Naive thymus-derived CD4-positive, alpha-beta T cell (primary cell): ENCODE measurements around the gene RSRC1. TPM values are rescaled to one million over a fixed set of nuclear protein-coding genes. Genes with fewer than 3 reads are reported as not detected.
"Not testable (repeated sequence)": the region's sequence is repeated elsewhere in the genome, so short reads cannot be mapped to it uniquely, and the experiment has no call there.

Experiments used
- ATAC-seq: fragments of 150-1000 bp; cut with Tn5 transposase; 2 replicates; pipeline ENCODE4 v1.10.0; 2021; ENCODE audit warnings: mild to moderate bottlenecking, moderate library complexity
- CTCF ChIA-PET: fragments of 350-600 bp; sonication (Branson Sonifier 250); formaldehyde crosslinking; loops from one replicate; lab custom pipeline; 2021; ENCODE audit warnings: antibody characterized with exemption; lab: Charles Lee
- POLR2A ChIA-PET: fragments of 350-600 bp; sonication (Branson Sonifier 250); formaldehyde crosslinking; loops from one replicate; lab custom pipeline; 2021; ENCODE audit warnings: antibody characterized with exemption, inconsistent platforms; lab: Charles Lee
- DNase-seq, 9 donors: peaks; one replicate each; pipeline versions ENCODE4 v3.0.0 to v3.0.0-alpha.2; 2020 to 2022; ENCODE audit warnings: mixed read lengths in 1 of 9
- H3K27ac ChIP-seq: one replicate; pipeline ENCODE4 v1.7.0; 2013; ENCODE audit warnings: mild to moderate bottlenecking, low read depth, low read length, moderate library complexity
- H3K27me3 ChIP-seq, 2 donors: one replicate each; pipeline ENCODE4 v1.7.0; 2013; ENCODE audit warnings: low read length in 2 of 2, mild to moderate bottlenecking in 2 of 2, moderate library complexity in 2 of 2; ENCODE audit not compliant: control insufficient read depth in 2 of 2, insufficient read depth in 2 of 2
- H3K36me3 ChIP-seq, 3 experiments: 1 replicate in 2 of 3; 2 replicates in 1 of 3; pipeline ENCODE4 v1.7.0; 2013; ENCODE audit warnings: low read length in 3 of 3, mild to moderate bottlenecking in 3 of 3, moderate library complexity in 1 of 3; ENCODE audit not compliant: insufficient read depth in 3 of 3, control insufficient read depth in 2 of 3
- H3K4me1 ChIP-seq, 2 donors: one replicate each; pipeline ENCODE4 v1.7.0; 2013; ENCODE audit warnings: low read length in 2 of 2, mild to moderate bottlenecking in 2 of 2, moderate library complexity in 1 of 2; ENCODE audit not compliant: control insufficient read depth in 2 of 2, insufficient read depth in 2 of 2
- H3K4me3 ChIP-seq: 2 replicates; pipeline ENCODE4 v1.7.0; 2013; ENCODE audit warnings: mild to moderate bottlenecking, low read length
- H3K9me3 ChIP-seq, 3 experiments: 1 replicate in 2 of 3; 2 replicates in 1 of 3; pipeline ENCODE4 v1.7.0; 2013; ENCODE audit warnings: low read length in 3 of 3; ENCODE audit not compliant: control insufficient read depth in 2 of 3
- H3K27ac Mint-ChIP-seq, 9 donors: one replicate each; pipeline ENCODE4 v1.8.0; 2020 to 2022; ENCODE audit warnings: mixed read lengths in 9 of 9, mild to moderate bottlenecking in 8 of 9, moderate library complexity in 5 of 9, inconsistent platforms in 2 of 9
- H3K27me3 Mint-ChIP-seq, 5 donors: one replicate each; pipeline ENCODE4 v1.8.0; 2021 to 2022; ENCODE audit warnings: mixed read lengths in 5 of 5, mild to moderate bottlenecking in 1 of 5
- H3K36me3 Mint-ChIP-seq, 5 donors: one replicate each; pipeline ENCODE4 v1.8.0; 2020 to 2022; ENCODE audit warnings: mixed read lengths in 5 of 5, mild to moderate bottlenecking in 3 of 5, inconsistent platforms in 1 of 5
- H3K4me1 Mint-ChIP-seq, 7 donors: one replicate each; pipeline ENCODE4 v1.8.0; 2020 to 2022; ENCODE audit warnings: mixed read lengths in 7 of 7, mild to moderate bottlenecking in 3 of 7, inconsistent platforms in 1 of 7
- H3K4me3 Mint-ChIP-seq, 10 donors: one replicate each; pipeline ENCODE4 v1.8.0; 2020 to 2022; ENCODE audit warnings: mild to moderate bottlenecking in 10 of 10, mixed read lengths in 10 of 10, moderate library complexity in 6 of 10, inconsistent platforms in 2 of 10
- H3K9me3 Mint-ChIP-seq, 11 donors: one replicate each; pipeline ENCODE4 v1.8.0; 2020 to 2022; ENCODE audit warnings: mixed read lengths in 11 of 11, mild to moderate bottlenecking in 4 of 11, inconsistent platforms in 1 of 11, moderate library complexity in 1 of 11
- intact Hi-C, 2 donors: fragments of 100-400 bp; cut with micrococcal nuclease; formaldehyde crosslinking; loops; one replicate each; pipeline ENCODE4 v1.15.1; 2023
- polyA plus RNA-seq, 2 donors: library from polyadenylated mRNA; unstranded; fragments of 300-500 nt; fragmentation: Illumina TruSeq; gene quantifications; one replicate each; pipeline ENCODE4 v1.2.3, GENCODE V29; 2021
- total RNA-seq, 6 experiments: library from RNA in 5 of 6; stranded (reverse) in 5 of 6; gene quantifications; 1 replicate in 5 of 6; 2 replicates in 1 of 6; pipeline ENCODE4 v1.2.3 and lab custom pipeline; 2021 to 2026

The RSRC1 gene
- total and polyA plus RNA-seq, 7 experiments from 2014 or later = 30.0 to 45.0 (median 37.4) TPM

GRCh38 chr3:158111861-158112260 is 2.0 kb downstream of the RSRC1 start:
- no peak for ATAC-seq
- Mint-ChIP-seq H3K9me3 (peaks cover 0 to 29% (median 15%) of the 10 kb centered on the region in 11 donors), H3K4me1 (peaks cover 33 to 76% (median 57%) of the 10 kb centered on the region in 7 donors), H3K36me3 (peaks cover 4 to 32% (median 25%) of the 10 kb centered on the region in 5 donors), H3K27me3 (peaks cover 22 to 29% (median 26%) of the 10 kb centered on the region in 5 donors), H3K27ac (no peak overlapping the region), H3K4me3 (peak overlapping the region; percentile 8 to 100 (median 58))
- ChIA-PET CTCF (no interaction called here), POLR2A (no interaction called here)
- Histone ChIP-seq H3K27me3 (peaks cover 14 to 18% of the 10 kb centered on the region in 2 donors), H3K9me3 (peaks cover 0 to 3% (median 0%) of the 10 kb centered on the region in 3 experiments), H3K27ac (no peak overlapping the region), H3K4me1 (peaks cover 16 to 21% of the 10 kb centered on the region in 2 donors), H3K36me3 (peaks cover 0 to 3% (median 0%) of the 10 kb centered on the region in 3 experiments), H3K4me3 (no peak overlapping the region)
- DNase-seq = no peak
- intact Hi-C loops = loop anchor here (2.0 to 5.0 kb wide), 3 partner anchors 200 to 533 kb away; partner anchors contain the start of gene GFM1 (in 2 of the 2)

- CTCF ChIA-PET, H3K27ac Mint-ChIP-seq, H3K4me3 ChIP-seq, H3K9me3 ChIP-seq, POLR2A ChIA-PET, H3K36me3 ChIP-seq, DNase-seq, H3K27ac ChIP-seq, H3K27me3 ChIP-seq, ATAC-seq: not testable (repeated sequence)
- peaks cover 4 to 12% (median 9%) of the 10 kb centered on the region in 5 donors for H3K27me3 Mint-ChIP-seq
- H3K9me3 Mint-ChIP-seq = peaks cover 0 to 25% (median 12%) of the 10 kb centered on the region in 11 donors
- intact Hi-C loops = loop anchor here in 1 of 2 donors (5.0 kb wide), 2 partner anchors 199 to 529 kb away; partner anchors contain the start of gene GFM1
- peaks cover 11 to 14% of the 10 kb centered on the region in 2 donors for H3K4me1 ChIP-seq
- H3K36me3 Mint-ChIP-seq = peaks cover 4 to 32% (median 25%) of the 10 kb centered on the region in 5 donors
- peaks cover 25 to 72% (median 59%) of the 10 kb centered on the region in 7 donors for H3K4me1 Mint-ChIP-seq
- H3K4me3 Mint-ChIP-seq = peak overlapping the region in 1 of 10 donors; percentile 2
Observed at GRCh38 chr3:158113595-158113994, 3.7 kb downstream of the RSRC1 start.

DNA sequence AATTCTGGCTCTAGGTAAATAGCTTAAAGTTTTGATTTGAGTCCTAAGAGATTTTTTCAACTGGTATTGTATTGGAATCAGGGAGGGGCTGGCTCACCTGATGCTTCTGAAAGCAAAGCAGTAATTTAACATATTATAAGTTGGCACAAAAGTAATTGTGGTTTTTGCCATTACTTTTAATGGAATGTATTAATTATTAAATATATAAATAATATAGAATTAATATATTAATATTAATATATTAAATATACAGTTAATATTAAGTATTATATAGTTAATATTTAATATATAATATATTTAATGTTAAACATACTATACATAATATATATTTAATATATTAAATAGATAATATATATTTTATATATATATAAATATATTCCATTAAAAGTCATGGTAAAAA is 10.4 kb downstream of the RSRC1 start:
- peaks cover 0 to 27% (median 2%) of the 10 kb centered on the region in 3 experiments for H3K36me3 ChIP-seq
- no peaks in the 10 kb centered on the region for H3K4me1 ChIP-seq
- Mint-ChIP-seq H3K36me3 (peaks cover 20 to 36% (median 35%) of the 10 kb centered on the region in 5 donors), H3K27me3 (no peaks in the 10 kb centered on the region), H3K9me3 (peaks cover under 1 to 15% (median 6%) of the 10 kb centered on the region in 11 donors), H3K27ac (no peak overlapping the region), H3K4me1 (peaks cover 4 to 27% (median 23%) of the 10 kb centered on the region in 7 donors), H3K4me3 (no peak overlapping the region)
- no peaks in the 10 kb centered on the region for H3K27me3 ChIP-seq
- ChIA-PET POLR2A (no interaction called here), CTCF (no interaction called here)
- H3K4me3 ChIP-seq = no peak overlapping the region
- H3K9me3 ChIP-seq = no peaks in the 10 kb centered on the region
- ATAC-seq = no peak
- intact Hi-C loops = no loop called here
- no peak for DNase-seq
- no peak overlapping the region for H3K27ac ChIP-seq

DNA sequence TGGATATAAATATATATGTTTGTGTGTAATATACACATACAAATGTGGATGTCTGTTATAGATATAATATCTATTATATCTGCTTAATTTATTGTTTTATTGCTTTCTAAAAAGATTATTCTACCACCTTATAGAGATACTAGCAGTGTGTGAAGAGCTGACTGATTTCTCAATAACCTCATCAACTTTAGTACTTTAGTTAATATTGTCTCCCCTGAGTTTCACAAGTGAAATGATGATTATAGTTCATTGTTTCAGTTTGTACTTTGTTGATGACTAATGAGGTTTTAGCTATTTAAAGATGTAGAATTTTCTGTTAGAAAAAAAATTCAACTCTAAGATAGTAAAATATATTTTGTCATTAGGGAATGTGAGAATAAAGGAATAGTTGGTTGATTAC is 11.4 kb downstream of the RSRC1 start:
- Mint-ChIP-seq H3K4me1 (peaks cover 4 to 27% (median 23%) of the 10 kb centered on the region in 7 donors), H3K27me3 (no peaks in the 10 kb centered on the region), H3K4me3 (no peak overlapping the region), H3K9me3 (peaks cover 3 to 24% (median 12%) of the 10 kb centered on the region in 11 donors), H3K36me3 (peaks cover 28 to 46% (median 45%) of the 10 kb centered on the region in 5 donors), H3K27ac (no peak overlapping the region)
- H3K27ac ChIP-seq = no peak overlapping the region
- H3K4me1 ChIP-seq = no peaks in the 10 kb centered on the region
- H3K27me3 ChIP-seq = no peaks in the 10 kb centered on the region
- ATAC-seq = no peak
- no peak for DNase-seq
- CTCF ChIA-PET = no interaction called here
- no peaks in the 10 kb centered on the region for H3K9me3 ChIP-seq
- peaks cover 0 to 31% (median 4%) of the 10 kb centered on the region in 3 experiments for H3K36me3 ChIP-seq
- intact Hi-C loops = no loop called here
- no peak overlapping the region for H3K4me3 ChIP-seq
- POLR2A ChIA-PET = no interaction called here

GRCh38 chr3:158122721-158123120 is 12.8 kb downstream of the RSRC1 start:
- DNase-seq, H3K4me3 Mint-ChIP-seq, CTCF ChIA-PET, ATAC-seq, intact Hi-C loops, H3K9me3 ChIP-seq, H3K4me3 ChIP-seq, H3K27me3 ChIP-seq, H3K27ac ChIP-seq, H3K27me3 Mint-ChIP-seq, H3K27ac Mint-ChIP-seq, H3K4me1 ChIP-seq: not testable (repeated sequence)
- H3K36me3 ChIP-seq = peaks cover 0 to 40% (median 5%) of the 10 kb centered on the region in 3 experiments
- H3K36me3 Mint-ChIP-seq = peaks cover 39 to 60% (median 59%) of the 10 kb centered on the region in 5 donors
- POLR2A ChIA-PET = interaction anchor here (0.6 kb wide), 1 partner anchor 37 kb away, joined by 3 read pairs; no protein-coding TSS in a partner anchor
- H3K4me1 Mint-ChIP-seq = peaks cover 6 to 24% (median 18%) of the 10 kb centered on the region in 7 donors
- H3K9me3 Mint-ChIP-seq = peaks cover 9 to 39% (median 25%) of the 10 kb centered on the region in 11 donors

DNA sequence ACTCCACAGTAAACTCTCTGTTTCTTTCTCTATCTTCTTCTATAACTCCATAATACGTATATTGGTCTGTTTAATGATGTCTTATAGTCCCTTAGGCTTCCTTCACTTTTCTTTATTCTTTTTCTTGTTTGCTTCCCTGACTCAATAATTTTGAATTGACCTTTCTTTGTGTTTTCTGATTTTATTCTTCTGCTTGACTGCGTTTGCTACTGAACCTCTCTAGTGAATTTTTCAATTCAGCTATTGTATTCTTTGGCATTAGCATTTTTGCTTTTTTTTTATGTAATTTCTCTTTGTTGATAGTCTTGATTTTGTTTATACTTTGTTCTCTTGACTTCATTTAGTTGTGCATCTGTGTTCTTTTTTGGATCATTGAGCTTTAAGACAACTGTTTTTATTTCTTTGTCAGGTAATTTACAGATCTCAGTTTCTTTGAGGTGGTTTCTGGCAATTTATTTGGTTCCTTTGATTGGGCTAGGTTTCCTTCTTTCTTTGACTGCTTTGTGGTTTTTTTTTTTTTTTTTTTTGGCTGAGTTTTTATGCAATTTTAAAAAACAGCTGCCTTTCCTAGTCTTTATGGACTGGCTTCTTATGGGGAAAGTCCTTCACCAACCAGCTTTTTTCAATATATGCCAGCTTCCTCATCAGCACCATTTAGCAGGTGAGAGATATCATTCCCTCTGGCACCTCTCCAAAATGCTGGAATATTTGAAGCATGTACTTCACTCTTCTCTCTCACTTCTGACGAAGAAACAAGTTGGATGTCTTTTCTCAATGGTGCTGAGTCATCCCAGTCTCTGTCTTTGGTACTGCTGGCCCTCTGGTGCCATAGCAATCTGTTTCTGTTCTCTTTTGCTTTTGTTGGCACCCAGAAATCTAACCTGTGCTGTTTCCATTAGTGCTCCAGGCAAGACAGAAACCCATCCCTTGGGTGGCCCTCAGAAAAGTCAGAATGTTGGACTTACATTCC is 17.6 kb downstream of the RSRC1 start:
- Mint-ChIP-seq H3K4me3 (peak overlapping the region in 3 of 10 donors; percentile 0 to 19 (median 14)), H3K9me3 (peaks cover 9 to 47% (median 25%) of the 10 kb centered on the region in 11 donors), H3K27me3 (no peaks in the 10 kb centered on the region), H3K4me1 (peaks cover 4 to 18% (median 8%) of the 10 kb centered on the region in 7 donors), H3K36me3 (peaks cover 56 to 87% (median 84%) of the 10 kb centered on the region in 5 donors), H3K27ac (peak overlapping the region in 3 of 9 donors; percentile 20 to 65 (median 28))
- H3K27ac ChIP-seq = no peak overlapping the region
- DNase-seq (no peak), ATAC-seq (no peak)
- no peaks in the 10 kb centered on the region for H3K4me1 ChIP-seq
- H3K36me3 ChIP-seq = peaks cover 0 to 41% (median 9%) of the 10 kb centered on the region in 3 experiments
- peaks cover 0 to 6% (median 0%) of the 10 kb centered on the region in 3 experiments for H3K9me3 ChIP-seq
- intact Hi-C loops = loop anchor here in 1 of 2 donors (1.0 kb wide), 1 partner anchor 17 kb away; the partner anchor contains the start of gene RSRC1
- ChIA-PET POLR2A (no interaction called here), CTCF (no interaction called here)
- no peak overlapping the region for H3K4me3 ChIP-seq
- no peaks in the 10 kb centered on the region for H3K27me3 ChIP-seq
